ENCODE measurements around the gene KCNF1.
"Not testable (repeated sequence)": the region's sequence is repeated elsewhere in the genome, so short reads cannot be mapped to it uniquely, and the experiment has no call there.

Gene KCNF1

GRCh38 chr2:10954416-10954815, 42.7 kb downstream of the KCNF1 start:
- DNase-seq (ENCODE audit: insufficient read length, low spot score) (no peak), FAIRE-seq (no peak)
- TF ChIP-seq TAF1 (IDR thresholded peaks at IDR 0.05; ENCODE audit: low read depth, low read length) (no peak), SPI1 (IDR thresholded peaks at IDR 0.05; ENCODE audit: low read depth, low read length) (no peak)

DNA sequence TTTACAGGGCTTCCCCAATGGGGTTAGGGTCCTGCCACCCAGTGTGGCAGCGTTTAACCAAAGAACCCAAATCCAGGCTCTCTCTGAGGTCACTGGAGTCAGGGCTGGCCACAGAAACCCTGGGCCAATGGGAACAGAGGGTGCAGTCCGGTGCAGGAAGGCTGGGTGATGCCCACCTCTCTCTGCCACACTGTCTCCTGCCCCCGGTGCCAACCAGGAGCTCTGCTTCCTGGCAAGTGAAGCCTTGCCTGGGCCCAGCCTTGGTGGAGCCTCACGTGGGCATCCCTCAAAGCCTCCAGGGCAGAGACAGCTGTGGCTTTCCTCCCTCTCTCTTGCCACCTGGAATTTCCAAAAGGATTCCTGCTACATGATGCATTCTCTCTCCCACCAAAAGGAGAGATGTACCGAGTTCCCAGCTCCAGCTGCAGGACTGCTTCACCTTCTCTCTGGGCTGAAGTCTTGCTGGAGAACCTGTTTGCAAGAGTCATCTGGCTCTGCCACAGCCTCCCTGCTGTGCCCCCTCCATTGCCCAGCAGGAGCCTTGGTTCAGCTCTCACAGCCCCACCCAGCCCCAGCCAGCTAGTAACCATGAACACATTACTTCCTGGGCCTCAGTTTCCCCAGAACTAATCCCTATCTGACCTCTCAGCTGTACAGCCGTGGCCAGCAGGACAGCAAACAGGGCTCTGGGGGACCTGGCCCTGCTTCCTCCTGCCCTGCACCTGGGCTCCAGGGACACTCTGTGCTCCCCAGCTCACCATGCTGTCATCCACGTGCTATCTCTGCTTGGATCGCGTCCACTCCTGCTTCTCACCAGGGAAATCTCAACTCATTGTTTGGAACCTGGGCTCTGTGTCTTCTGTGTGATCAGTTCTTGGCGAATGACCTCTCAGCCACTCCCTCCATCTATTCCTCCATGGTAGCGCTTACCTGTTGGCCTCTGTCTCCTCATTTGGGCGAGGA, 43.4 kb downstream of the KCNF1 start:
- no peak for FAIRE-seq

DNA sequence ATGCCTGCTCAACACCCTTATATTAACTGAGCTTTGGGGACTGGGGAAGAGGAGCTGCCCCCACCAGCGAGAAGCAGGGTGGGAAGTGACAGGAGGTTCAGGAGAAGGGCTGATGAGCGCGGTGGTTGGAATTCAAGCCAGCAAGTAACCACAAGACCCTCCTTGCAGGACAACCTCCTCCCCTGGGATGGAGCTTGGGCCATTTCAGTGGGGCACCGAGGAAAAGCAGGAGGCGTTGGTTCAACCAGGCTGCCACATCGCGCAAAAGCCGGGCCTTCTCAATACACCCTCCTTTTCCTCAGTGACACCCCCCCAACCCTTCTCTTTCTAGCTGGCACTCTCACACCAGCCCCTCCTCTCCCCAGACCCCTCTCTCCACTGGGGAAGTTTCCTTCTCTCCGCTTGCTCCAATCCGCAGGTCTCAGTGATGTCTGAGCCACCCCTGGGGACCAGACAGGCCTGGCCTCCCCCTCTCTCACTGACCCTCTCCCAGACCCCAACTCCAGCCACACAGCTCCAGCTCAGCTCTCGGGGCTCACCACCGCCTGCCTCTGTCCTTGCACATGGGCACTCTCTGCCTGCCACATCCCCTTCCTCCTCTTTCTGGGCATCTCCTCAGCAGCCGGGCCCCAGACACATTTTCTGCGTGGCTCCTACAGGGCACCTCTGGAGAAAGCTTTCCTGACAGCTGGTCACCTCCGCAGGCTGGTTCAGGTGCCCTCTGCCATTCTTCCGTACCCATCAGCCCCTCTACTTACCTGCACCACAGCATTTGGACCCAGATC, 44.5 kb downstream of the KCNF1 start:
- DNase-seq (ENCODE audit: insufficient read length, low spot score) (no peak), FAIRE-seq (no peak)
- no peak for TF ChIP-seq POU2F2 (IDR thresholded peaks at IDR 0.05; ENCODE audit: low read depth, low read length)
- TF ChIP-seq TAF1 (IDR thresholded peaks at IDR 0.05; ENCODE audit: low read depth, low read length) = no peak
- TF ChIP-seq POLR2AphosphoS5 (IDR thresholded peaks at IDR 0.05; ENCODE audit: low read depth, low read length) = no peak
- no peak for TF ChIP-seq PAX5 (IDR thresholded peaks at IDR 0.05; ENCODE audit: insufficient read depth, low read length, severe bottlenecking)
- no peak for TF ChIP-seq SPI1 (IDR thresholded peaks at IDR 0.05; ENCODE audit: low read depth, low read length)
- no peak for TF ChIP-seq POLR2A (IDR thresholded peaks at IDR 0.05; ENCODE audit: low read depth, low read length)

More for the DNA sequence above, 43.4 kb downstream of the KCNF1 start:
- TF ChIP-seq POLR2AphosphoS5 (IDR thresholded peaks at IDR 0.05; ENCODE audit: low read depth, low read length) = no peak
- TF ChIP-seq POLR2A (IDR thresholded peaks at IDR 0.05; ENCODE audit: low read depth, low read length) = no peak
- no peak for TF ChIP-seq SPI1 (IDR thresholded peaks at IDR 0.05; ENCODE audit: low read depth, low read length)
- TF ChIP-seq POU2F2 (IDR thresholded peaks at IDR 0.05; ENCODE audit: low read depth, low read length) = no peak
- no peak for DNase-seq (ENCODE audit: insufficient read length, low spot score)

GRCh38 chr2:10957391-10957790, 45.7 kb downstream of the KCNF1 start:
- no peak for TF ChIP-seq TAF1 (IDR thresholded peaks at IDR 0.05; ENCODE audit: low read depth, low read length)
- TF ChIP-seq POLR2A (IDR thresholded peaks at IDR 0.05; ENCODE audit: low read depth, low read length) = no peak
- TF ChIP-seq POLR2AphosphoS5 (IDR thresholded peaks at IDR 0.05; ENCODE audit: low read depth, low read length) = no peak
- TF ChIP-seq POU2F2 (IDR thresholded peaks at IDR 0.05; ENCODE audit: low read depth, low read length) = no peak
- TF ChIP-seq SPI1 (IDR thresholded peaks at IDR 0.05; ENCODE audit: low read depth, low read length) = no peak
- TF ChIP-seq PAX5 (IDR thresholded peaks at IDR 0.05; ENCODE audit: insufficient read depth, low read length, severe bottlenecking) = no peak
- no peak for FAIRE-seq
- no peak for DNase-seq (ENCODE audit: insufficient read length, low spot score)

GRCh38 chr2:10958452-10958851, 46.7 kb downstream of the KCNF1 start:
- FAIRE-seq; DNase-seq (ENCODE audit: insufficient read length, low spot score): not testable (repeated sequence)

DNA sequence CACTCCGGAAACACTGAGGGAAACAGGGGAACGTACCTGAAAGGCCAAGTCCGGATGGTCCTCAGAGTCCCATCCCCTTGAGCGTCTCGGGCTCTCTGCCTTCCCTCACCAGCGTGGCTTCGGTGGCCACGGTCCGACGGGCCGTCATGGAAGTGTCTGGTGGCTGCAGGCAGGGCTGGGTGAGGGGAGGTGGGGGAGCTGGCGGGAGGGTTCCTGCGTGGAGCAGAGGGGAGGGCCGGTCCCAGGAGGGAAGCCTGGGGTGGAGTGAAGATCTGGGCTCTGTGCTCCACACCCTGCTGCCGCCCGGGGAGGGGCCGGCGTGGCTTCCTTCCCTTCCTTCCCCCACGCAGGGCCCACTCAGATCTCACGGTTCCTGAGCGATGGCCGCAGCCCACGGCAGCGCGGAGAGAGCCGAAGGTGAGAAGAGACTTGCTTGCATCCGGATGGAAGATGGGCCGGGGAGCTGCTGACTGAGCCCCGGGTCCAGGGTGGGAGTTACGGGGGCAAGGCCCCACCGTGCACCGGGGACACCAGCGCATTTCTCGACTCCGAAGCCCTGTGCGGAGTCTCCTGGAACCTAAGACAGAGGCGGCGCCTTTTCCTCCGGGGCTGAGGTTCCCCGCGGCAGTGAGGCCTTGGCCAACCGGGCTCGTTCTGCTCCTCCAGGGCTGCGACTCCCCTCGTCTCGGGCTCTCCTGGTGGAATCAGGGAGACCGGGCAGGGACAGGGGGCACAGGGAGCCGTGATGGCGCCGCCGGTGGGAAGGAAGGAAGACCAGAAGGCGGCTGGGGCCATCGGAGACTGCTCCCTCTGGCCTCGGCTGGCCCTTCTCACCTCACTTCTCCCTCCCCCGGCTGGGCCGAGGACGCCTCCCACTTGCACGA, 49.1 kb downstream of the KCNF1 start:
- TF ChIP-seq TAF1 (IDR thresholded peaks at IDR 0.05; ENCODE audit: low read depth, low read length) = no peak
- TF ChIP-seq POLR2AphosphoS5 (IDR thresholded peaks at IDR 0.05; ENCODE audit: low read depth, low read length) = no peak
- no peak for TF ChIP-seq PAX5 (IDR thresholded peaks at IDR 0.05; ENCODE audit: insufficient read depth, low read length, severe bottlenecking)
- TF ChIP-seq SPI1 (IDR thresholded peaks at IDR 0.05; ENCODE audit: low read depth, low read length) = no peak
- no peak for TF ChIP-seq POU2F2 (IDR thresholded peaks at IDR 0.05; ENCODE audit: low read depth, low read length)
- TF ChIP-seq POLR2A (IDR thresholded peaks at IDR 0.05; ENCODE audit: low read depth, low read length) = no peak
- DNase-seq (ENCODE audit: insufficient read length, low spot score) (no peak), FAIRE-seq (no peak)

DNA sequence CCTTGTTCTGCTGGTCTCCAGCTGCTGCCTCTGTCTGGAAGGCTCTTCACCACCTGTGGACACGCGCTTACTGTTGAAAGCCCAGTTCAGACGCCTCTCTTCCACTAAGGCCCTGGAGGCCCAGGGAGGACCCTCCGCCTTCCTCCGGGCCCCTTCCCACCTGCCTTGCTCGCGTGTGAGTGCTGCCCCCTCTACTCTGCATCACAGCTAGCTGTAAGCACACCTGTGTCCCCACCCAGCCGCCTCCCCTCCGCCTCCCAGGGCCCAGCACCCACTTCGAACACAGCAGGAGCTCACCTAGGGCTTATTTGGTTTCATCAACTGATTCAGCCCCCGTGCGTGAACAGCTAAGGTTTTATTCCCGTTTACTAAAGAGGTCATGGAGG, 49.7 kb downstream of the KCNF1 start:
- no peak for FAIRE-seq
- no peak for TF ChIP-seq POLR2AphosphoS5 (IDR thresholded peaks at IDR 0.05; ENCODE audit: low read depth, low read length)
- TF ChIP-seq SPI1 (IDR thresholded peaks at IDR 0.05; ENCODE audit: low read depth, low read length) = no peak
- TF ChIP-seq POLR2A (IDR thresholded peaks at IDR 0.05; ENCODE audit: low read depth, low read length) = no peak
- no peak for TF ChIP-seq PAX5 (IDR thresholded peaks at IDR 0.05; ENCODE audit: insufficient read depth, low read length, severe bottlenecking)
- TF ChIP-seq POU2F2 (IDR thresholded peaks at IDR 0.05; ENCODE audit: low read depth, low read length) = no peak
- no peak for TF ChIP-seq TAF1 (IDR thresholded peaks at IDR 0.05; ENCODE audit: low read depth, low read length)
- DNase-seq (ENCODE audit: insufficient read length, low spot score) = no peak

DNA sequence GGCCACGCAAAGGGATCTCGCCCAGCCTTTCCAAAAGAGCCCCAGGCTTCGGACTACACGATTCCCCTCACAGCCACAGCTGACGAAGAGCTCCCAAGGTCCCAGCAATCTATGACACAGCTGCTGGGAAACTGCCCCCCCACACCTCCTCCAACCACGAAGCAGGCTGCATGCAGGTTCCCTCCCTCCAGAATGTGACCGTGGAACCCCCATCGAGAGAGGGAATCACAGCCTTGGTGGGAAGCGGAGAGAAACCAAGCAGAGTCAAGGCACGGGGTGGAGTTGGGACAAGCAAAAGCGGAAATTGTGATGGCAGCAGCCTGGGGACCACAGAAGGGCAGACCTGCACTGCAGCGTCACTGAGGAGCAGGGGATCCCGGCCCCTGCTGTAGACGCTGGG, 50.3 kb downstream of the KCNF1 start:
- no peak for FAIRE-seq
- no peak for TF ChIP-seq POU2F2 (IDR thresholded peaks at IDR 0.05; ENCODE audit: low read depth, low read length)
- no peak for TF ChIP-seq TAF1 (IDR thresholded peaks at IDR 0.05; ENCODE audit: low read depth, low read length)
- TF ChIP-seq POLR2AphosphoS5 (IDR thresholded peaks at IDR 0.05; ENCODE audit: low read depth, low read length) = no peak
- no peak for TF ChIP-seq SPI1 (IDR thresholded peaks at IDR 0.05; ENCODE audit: low read depth, low read length)
- TF ChIP-seq POLR2A (IDR thresholded peaks at IDR 0.05; ENCODE audit: low read depth, low read length) = no peak
- no peak for TF ChIP-seq PAX5 (IDR thresholded peaks at IDR 0.05; ENCODE audit: insufficient read depth, low read length, severe bottlenecking)
- no peak for DNase-seq (ENCODE audit: insufficient read length, low spot score)

GRCh38 chr2:10963155-10963554, 51.4 kb downstream of the KCNF1 start:
- no peak for FAIRE-seq
- TF ChIP-seq POLR2AphosphoS5 (IDR thresholded peaks at IDR 0.05; ENCODE audit: low read depth, low read length) (no peak), TAF1 (IDR thresholded peaks at IDR 0.05; ENCODE audit: low read depth, low read length) (no peak), POLR2A (IDR thresholded peaks at IDR 0.05; ENCODE audit: low read depth, low read length) (no peak)
- no peak for DNase-seq (ENCODE audit: insufficient read length, low spot score)
